GM10248 (cell line): Measurements from ENCODE around the gene BCKDHB.

Experiments used
- CTCF ChIA-PET: fragments of 300-600 bp; sonication (Branson Sonifier 250); formaldehyde crosslinking; extraction: SDS; loops from one replicate; lab custom pipeline; 2021; ENCODE audit warnings: antibody characterized with exemption; lab: Yijun Ruan, JAX
- POLR2A ChIA-PET: fragments of 350-650 bp; sonication (Branson Sonifier 250); formaldehyde crosslinking; extraction: SDS; loops from one replicate; lab custom pipeline; 2020; ENCODE audit warnings: antibody characterized with exemption; lab: Yijun Ruan, JAX
- DNase-seq: peaks from one replicate; pipeline ENCODE4 v3.0.0; 2012; ENCODE audit errors: extremely low spot score
- CTCF ChIP-seq: IDR thresholded peaks from 2 replicates; pipeline ENCODE4 v1.5.1; 2012; ENCODE audit warnings: mild to moderate bottlenecking, low read depth; ENCODE audit errors: extremely low read depth, missing control alignments, control extremely low read depth

BCKDHB gene

GRCh38 chr6:80380566-80380965 lies 274.1 kb downstream of the BCKDHB start:
- POLR2A ChIA-PET: no interaction called here
- TF ChIP-seq CTCF: no peak
- CTCF ChIA-PET: no interaction called here
- DNase-seq: no peak

GRCh38 chr6:80382811-80383210 lies 276.3 kb downstream of the BCKDHB start:
- no peak for DNase-seq
- POLR2A ChIA-PET: no interaction called here
- CTCF ChIA-PET: interaction anchor here (1.1 kb wide), 1 partner anchor 43 kb away, joined by 3 read pairs; no protein-coding TSS in a partner anchor
- no peak for TF ChIP-seq CTCF

GRCh38 chr6:80388507-80388906 lies 282.0 kb downstream of the BCKDHB start:
- DNase-seq: no peak
- CTCF ChIA-PET: interaction anchor here (1.1 kb wide), 1 partner anchor 13 kb away, joined by 4 read pairs; no protein-coding TSS in a partner anchor
- TF ChIP-seq CTCF: no peak
- POLR2A ChIA-PET: no interaction called here
